NT2/D1 (cell line): ENCODE data around the gene SMPD2.

Experiments used
- DNase-seq: peaks from one replicate; pipeline ENCODE4 v3.0.0-alpha.2; 2011; ENCODE audit warnings: low read depth, low spot score
- H3K27me3 ChIP-seq: 2 replicates; pipeline ENCODE4 v1.6.0; 2011; ENCODE audit warnings: mild to moderate bottlenecking; ENCODE audit not compliant: insufficient read length, insufficient read depth
- H3K36me3 ChIP-seq: 2 replicates; pipeline ENCODE4 v1.6.1; 2011; ENCODE audit warnings: mild to moderate bottlenecking, low read length, mixed read lengths; ENCODE audit not compliant: insufficient read depth, insufficient read length
- H3K4me1 ChIP-seq: 2 replicates; pipeline ENCODE4 v1.5.1; 2011; ENCODE audit not compliant: insufficient read depth, insufficient read length
- H3K4me3 ChIP-seq: 2 replicates; pipeline ENCODE4 v1.5.1; 2011; ENCODE audit warnings: low read depth; ENCODE audit not compliant: insufficient read length
- H3K9ac ChIP-seq: 2 replicates; pipeline ENCODE4 v1.6.0; 2011; ENCODE audit warnings: low read depth; ENCODE audit not compliant: insufficient read length
- H3K9me3 ChIP-seq: 2 replicates; pipeline ENCODE4 v1.5.1; 2011; ENCODE audit warnings: mild to moderate bottlenecking, low read length; ENCODE audit not compliant: insufficient read depth
- SUZ12 ChIP-seq: IDR thresholded peaks from 2 replicates; pipeline ENCODE4 v1.6.1; 2011; ENCODE audit not compliant: insufficient read length, insufficient read depth; ENCODE audit errors: extremely low read depth
- YY1 ChIP-seq: IDR thresholded peaks from 2 replicates; pipeline ENCODE4 v1.6.1; 2011; ENCODE audit not compliant: insufficient read length, insufficient read depth
- ZNF274 ChIP-seq: IDR thresholded peaks from 2 replicates; pipeline ENCODE4 v1.6.1; 2011; ENCODE audit warnings: mild to moderate bottlenecking, low read depth, low read length

Gene SMPD2

GRCh38 chr6:109411034-109411433 is 29.5 kb upstream of the SMPD2 start:
- no peaks in the 10 kb centered on the region for H3K4me1 ChIP-seq
- no peak overlapping the region for H3K9ac ChIP-seq
- no peak for DNase-seq
- no peak for TF ChIP-seq SUZ12
- TF ChIP-seq YY1, result no peak
- no peak for TF ChIP-seq ZNF274
- no peaks in the 10 kb centered on the region for H3K27me3 ChIP-seq
- no peaks in the 10 kb centered on the region for H3K9me3 ChIP-seq
- H3K4me3 ChIP-seq, result no peak overlapping the region
- no peaks in the 10 kb centered on the region for H3K36me3 ChIP-seq

- Histone ChIP-seq H3K36me3 (no peaks in the 10 kb centered on the region), H3K4me3 (no peak overlapping the region), H3K4me1 (no peaks in the 10 kb centered on the region), H3K9ac (no peak overlapping the region), H3K9me3 (no peaks in the 10 kb centered on the region), H3K27me3 (no peaks in the 10 kb centered on the region)
- no peak for DNase-seq
- TF ChIP-seq ZNF274, result no peak
- TF ChIP-seq SUZ12, result no peak
- TF ChIP-seq YY1, result no peak
These were observed 22.9 kb upstream of the SMPD2 start for GRCh38 chr6:109417646-109418045.

GRCh38 chr6:109420751-109421150 is 19.8 kb upstream of the SMPD2 start:
- Histone ChIP-seq H3K9ac (no peak overlapping the region), H3K27me3 (no peaks in the 10 kb centered on the region), H3K36me3 (no peaks in the 10 kb centered on the region)

GRCh38 chr6:109421184-109421583 is 19.3 kb upstream of the SMPD2 start:
- Histone ChIP-seq H3K9me3 (no peaks in the 10 kb centered on the region), H3K4me1 (no peaks in the 10 kb centered on the region), H3K4me3 (no peak overlapping the region), H3K36me3 (no peaks in the 10 kb centered on the region), H3K9ac (no peak overlapping the region), H3K27me3 (no peaks in the 10 kb centered on the region)
- no peak for TF ChIP-seq YY1
- TF ChIP-seq ZNF274, result no peak
- TF ChIP-seq SUZ12, result no peak
- no peak for DNase-seq

More at GRCh38 chr6:109420751-109421150, 19.8 kb upstream of the SMPD2 start:
- no peak for TF ChIP-seq ZNF274
- TF ChIP-seq SUZ12, result no peak
- no peak for TF ChIP-seq YY1
- DNase-seq, result no peak
- Histone ChIP-seq H3K4me1 (no peaks in the 10 kb centered on the region), H3K4me3 (no peak overlapping the region), H3K9me3 (no peaks in the 10 kb centered on the region)

GRCh38 chr6:109424946-109425345 is 15.6 kb upstream of the SMPD2 start:
- Histone ChIP-seq H3K4me1 (no peaks in the 10 kb centered on the region), H3K9me3 (no peaks in the 10 kb centered on the region), H3K36me3 (no peaks in the 10 kb centered on the region), H3K9ac (no peak overlapping the region), H3K27me3 (no peaks in the 10 kb centered on the region), H3K4me3 (no peak overlapping the region)
- DNase-seq, result no peak
- TF ChIP-seq SUZ12 (no peak), ZNF274 (no peak), YY1 (no peak)

GRCh38 chr6:109428889-109429477 is 11.5 kb upstream of the SMPD2 start:
- DNase-seq, result no peak
- no peaks in the 10 kb centered on the region for H3K9me3 ChIP-seq
- TF ChIP-seq SUZ12 (no peak), ZNF274 (no peak), YY1 (no peak)
- H3K9ac ChIP-seq, result no peak overlapping the region
- no peaks in the 10 kb centered on the region for H3K36me3 ChIP-seq
- no peaks in the 10 kb centered on the region for H3K27me3 ChIP-seq
- no peaks in the 10 kb centered on the region for H3K4me1 ChIP-seq
- no peak overlapping the region for H3K4me3 ChIP-seq

GRCh38 chr6:109429496-109429895 is 11.0 kb upstream of the SMPD2 start:
- no peak overlapping the region for H3K4me3 ChIP-seq
- no peaks in the 10 kb centered on the region for H3K36me3 ChIP-seq
- no peaks in the 10 kb centered on the region for H3K27me3 ChIP-seq
- H3K9me3 ChIP-seq, result no peaks in the 10 kb centered on the region
- DNase-seq, result no peak
- no peaks in the 10 kb centered on the region for H3K4me1 ChIP-seq
- no peak overlapping the region for H3K9ac ChIP-seq
- TF ChIP-seq SUZ12 (no peak), ZNF274 (no peak), YY1 (no peak)
